ENCODE results near the gene BRCA2. TPM values are rescaled to one million over a fixed set of nuclear protein-coding genes. Genes with fewer than 3 reads are reported as not detected.
A peak's percentile ranks its signal among the peaks of the same experiment; 100 is the strongest.

The BRCA2 gene
- total and polyA plus RNA-seq, 2 experiments from 2014 or later = 3.3 to 5.2 TPM

DNA sequence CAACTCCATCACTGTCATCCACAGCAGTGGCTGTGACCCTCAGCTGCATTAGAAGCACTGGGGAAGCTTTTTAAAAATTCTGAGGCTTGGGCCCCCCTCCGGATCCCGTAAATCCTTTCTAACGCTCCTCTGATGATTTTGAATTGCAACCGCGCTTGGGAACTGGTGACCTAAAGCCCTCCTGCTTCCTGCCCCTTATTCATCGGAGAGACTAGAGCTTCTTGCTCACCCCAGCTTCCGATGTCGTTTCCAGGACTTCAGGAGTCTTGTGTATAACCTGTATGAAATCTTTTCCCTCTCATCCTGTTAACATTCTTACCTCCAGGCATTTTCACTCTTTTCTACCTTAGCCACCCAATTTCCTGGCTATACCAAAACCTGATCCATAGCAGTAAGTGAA, 14.9 kb upstream of the BRCA2 start:
- peaks cover 4% of the 10 kb centered on the region for H3K27me3 ChIP-seq
- no peaks in the 10 kb centered on the region for H3K4me1 ChIP-seq (ENCODE audit: low read depth)
- no peak overlapping the region for H3K27ac ChIP-seq
- DNase-seq (ENCODE audit: low read depth in 1 of 2, low spot score in 1 of 2) = no peak
- no peaks in the 10 kb centered on the region for H3K36me3 ChIP-seq
- no peaks in the 10 kb centered on the region for H3K9me3 ChIP-seq (ENCODE audit: low read depth)
- TF ChIP-seq, protein P1, sequence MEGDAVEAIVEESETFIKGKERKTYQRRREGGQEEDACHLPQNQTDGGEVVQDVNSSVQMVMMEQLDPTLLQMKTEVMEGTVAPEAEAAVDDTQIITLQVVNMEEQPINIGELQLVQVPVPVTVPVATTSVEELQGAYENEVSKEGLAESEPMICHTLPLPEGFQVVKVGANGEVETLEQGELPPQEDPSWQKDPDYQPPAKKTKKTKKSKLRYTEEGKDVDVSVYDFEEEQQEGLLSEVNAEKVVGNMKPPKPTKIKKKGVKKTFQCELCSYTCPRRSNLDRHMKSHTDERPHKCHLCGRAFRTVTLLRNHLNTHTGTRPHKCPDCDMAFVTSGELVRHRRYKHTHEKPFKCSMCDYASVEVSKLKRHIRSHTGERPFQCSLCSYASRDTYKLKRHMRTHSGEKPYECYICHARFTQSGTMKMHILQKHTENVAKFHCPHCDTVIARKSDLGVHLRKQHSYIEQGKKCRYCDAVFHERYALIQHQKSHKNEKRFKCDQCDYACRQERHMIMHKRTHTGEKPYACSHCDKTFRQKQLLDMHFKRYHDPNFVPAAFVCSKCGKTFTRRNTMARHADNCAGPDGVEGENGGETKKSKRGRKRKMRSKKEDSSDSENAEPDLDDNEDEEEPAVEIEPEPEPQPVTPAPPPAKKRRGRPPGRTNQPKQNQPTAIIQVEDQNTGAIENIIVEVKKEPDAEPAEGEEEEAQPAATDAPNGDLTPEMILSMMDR (IDR thresholded peaks at IDR 0.05; ENCODE audit: low read depth, low read length) = no peak
- no peak overlapping the region for H3K4me3 ChIP-seq

DNA sequence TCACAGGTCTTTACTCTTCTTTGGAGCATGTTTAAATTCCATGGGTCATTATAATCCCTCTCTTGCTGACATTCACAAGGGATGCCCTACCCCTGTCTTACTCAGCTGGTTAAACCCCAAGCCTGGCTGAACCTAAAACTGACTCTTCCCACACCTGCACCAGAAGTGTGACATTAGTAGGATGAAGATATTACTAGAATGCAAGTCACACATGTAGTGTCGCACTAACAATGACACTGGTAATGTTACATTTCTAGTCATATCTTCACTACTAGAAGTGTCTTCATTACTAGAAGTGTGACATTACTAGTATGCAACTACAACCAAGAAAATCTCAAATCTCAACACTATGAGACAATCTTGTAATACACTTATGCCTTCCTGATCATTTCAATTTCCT, 14.4 kb upstream of the BRCA2 start:
- TF ChIP-seq, protein P1 (IDR thresholded peaks at IDR 0.05; ENCODE audit: low read depth, low read length) = no peak
- Histone ChIP-seq H3K27ac (no peak overlapping the region), H3K36me3 (no peaks in the 10 kb centered on the region), H3K4me3 (no peak overlapping the region), H3K4me1 (ENCODE audit: low read depth) (no peaks in the 10 kb centered on the region), H3K9me3 (ENCODE audit: low read depth) (no peaks in the 10 kb centered on the region), H3K27me3 (peaks cover 4% of the 10 kb centered on the region)
- DNase-seq (ENCODE audit: low read depth in 1 of 2, low spot score in 1 of 2) = no peak

DNA sequence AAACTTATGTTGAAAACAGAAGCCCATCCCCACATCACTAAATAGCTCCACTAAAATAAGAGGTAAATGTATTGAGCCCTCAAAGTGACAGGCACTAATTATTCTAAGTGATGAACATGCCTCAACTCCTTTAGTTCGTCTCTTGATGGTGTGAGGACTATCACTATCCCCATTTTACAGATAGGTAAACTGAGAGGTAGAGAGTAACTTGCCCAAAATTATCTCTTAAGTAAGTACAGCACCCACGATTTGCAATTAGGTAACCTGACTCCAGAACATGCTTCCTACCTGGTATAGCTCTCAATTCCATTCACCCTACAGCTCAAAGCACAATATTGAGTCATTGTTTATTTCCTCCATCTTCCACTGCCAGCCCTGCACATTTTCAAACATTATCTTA, 12.8 kb upstream of the BRCA2 start:
- TF ChIP-seq, protein P1 (IDR thresholded peaks at IDR 0.05; ENCODE audit: low read depth, low read length) = no peak
- no peak overlapping the region for H3K4me3 ChIP-seq
- H3K36me3 ChIP-seq = no peaks in the 10 kb centered on the region
- peaks cover 4% of the 10 kb centered on the region for H3K27me3 ChIP-seq
- no peaks in the 10 kb centered on the region for H3K9me3 ChIP-seq (ENCODE audit: low read depth)
- no peak for DNase-seq (ENCODE audit: low read depth in 1 of 2, low spot score in 1 of 2)
- H3K27ac ChIP-seq = no peak overlapping the region
- no peaks in the 10 kb centered on the region for H3K4me1 ChIP-seq (ENCODE audit: low read depth)

DNA sequence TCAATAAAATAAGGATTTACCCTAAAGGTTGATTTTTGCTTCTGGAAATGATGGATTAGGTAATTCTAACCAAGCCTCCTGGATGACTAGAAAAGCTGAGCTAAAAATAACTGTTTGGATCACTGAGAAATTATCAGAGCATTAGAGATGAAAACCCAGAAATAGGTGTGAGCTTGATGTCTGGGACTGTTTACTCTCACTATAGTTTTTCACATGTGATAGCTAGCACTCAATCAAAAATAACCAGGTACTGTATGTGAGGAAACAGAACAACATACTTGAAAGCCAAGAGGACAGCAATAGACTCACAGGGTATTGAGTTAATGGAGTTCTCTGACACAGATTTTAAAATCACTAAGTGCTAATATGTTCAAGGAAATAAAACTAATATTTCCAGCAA, 9.7 kb upstream of the BRCA2 start:
- Histone ChIP-seq H3K4me1 (ENCODE audit: low read depth) (no peaks in the 10 kb centered on the region), H3K27ac (no peak overlapping the region), H3K27me3 (no peaks in the 10 kb centered on the region), H3K36me3 (no peaks in the 10 kb centered on the region), H3K4me3 (no peak overlapping the region), H3K9me3 (ENCODE audit: low read depth) (no peaks in the 10 kb centered on the region)
- TF ChIP-seq, protein P1 (IDR thresholded peaks at IDR 0.05; ENCODE audit: low read depth, low read length) = no peak
- DNase-seq (ENCODE audit: low read depth in 1 of 2, low spot score in 1 of 2) = no peak

DNA sequence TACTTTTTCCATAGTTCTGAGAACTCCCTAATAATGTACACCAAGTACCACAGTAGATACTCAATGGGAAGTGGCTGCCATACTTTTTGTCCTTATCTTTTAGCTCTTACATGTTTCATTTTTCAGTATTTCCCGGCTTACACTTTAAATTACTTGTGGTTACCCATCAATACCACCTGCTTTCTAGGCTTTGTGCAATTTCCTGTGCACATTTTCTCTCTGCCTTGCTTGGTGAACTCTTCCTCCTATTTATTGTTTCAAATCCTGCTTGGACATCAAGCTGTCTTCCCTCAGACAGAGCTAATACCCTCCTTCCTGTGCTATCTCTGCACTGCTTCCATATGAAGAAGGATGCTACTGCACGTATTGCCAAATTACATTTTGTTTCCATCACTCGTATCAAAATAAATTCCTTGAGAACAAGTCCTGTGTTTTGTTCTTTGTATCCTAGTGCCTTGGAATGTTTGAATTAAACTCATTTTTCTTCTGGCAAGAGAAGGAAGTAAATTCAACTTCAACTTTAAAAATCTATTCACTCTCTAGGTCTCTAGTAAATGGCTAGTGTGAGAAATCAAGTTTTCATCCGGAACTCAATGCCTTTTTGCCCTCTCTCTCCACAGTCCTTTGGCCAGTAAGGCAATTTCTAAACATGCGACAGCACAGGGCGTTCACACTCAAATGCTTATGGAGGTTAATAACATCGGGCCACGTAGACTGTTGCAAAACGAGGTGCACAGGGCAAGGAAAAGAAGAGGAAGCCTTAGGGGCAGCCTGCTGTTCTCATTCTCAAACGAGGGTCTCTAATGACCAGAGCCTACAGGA, 5.8 kb upstream of the BRCA2 start:
- no peaks in the 10 kb centered on the region for H3K9me3 ChIP-seq (ENCODE audit: low read depth)
- H3K4me3 ChIP-seq = no peak overlapping the region
- no peaks in the 10 kb centered on the region for H3K4me1 ChIP-seq (ENCODE audit: low read depth)
- H3K36me3 ChIP-seq = no peaks in the 10 kb centered on the region
- DNase-seq (ENCODE audit: low read depth in 1 of 2, low spot score in 1 of 2) = peak in 1 of 2 donors; percentile 14
- no peak overlapping the region for H3K27ac ChIP-seq
- no peaks in the 10 kb centered on the region for H3K27me3 ChIP-seq
- TF ChIP-seq, protein P1 (IDR thresholded peaks at IDR 0.05; ENCODE audit: low read depth, low read length) = no peak

All from cardiac muscle cell (in vitro differentiated cells and primary cell).